Ecto neural progenitor cell (in vitro differentiated cells): ENCODE data around the gene COA7.
"Not testable (repeated sequence)": the region's sequence is repeated elsewhere in the genome, so short reads cannot be mapped to it uniquely, and the experiment has no call there.

Experiments
- DNase-seq: peaks from one replicate; pipeline ENCODE4 v3.0.0-alpha.2; 2018; ENCODE audit warnings: low spot score

COA7 gene

GRCh38 chr1:52706136-52706670, 8.1 kb upstream of the COA7 start:
- DNase-seq, result no peak

DNA sequence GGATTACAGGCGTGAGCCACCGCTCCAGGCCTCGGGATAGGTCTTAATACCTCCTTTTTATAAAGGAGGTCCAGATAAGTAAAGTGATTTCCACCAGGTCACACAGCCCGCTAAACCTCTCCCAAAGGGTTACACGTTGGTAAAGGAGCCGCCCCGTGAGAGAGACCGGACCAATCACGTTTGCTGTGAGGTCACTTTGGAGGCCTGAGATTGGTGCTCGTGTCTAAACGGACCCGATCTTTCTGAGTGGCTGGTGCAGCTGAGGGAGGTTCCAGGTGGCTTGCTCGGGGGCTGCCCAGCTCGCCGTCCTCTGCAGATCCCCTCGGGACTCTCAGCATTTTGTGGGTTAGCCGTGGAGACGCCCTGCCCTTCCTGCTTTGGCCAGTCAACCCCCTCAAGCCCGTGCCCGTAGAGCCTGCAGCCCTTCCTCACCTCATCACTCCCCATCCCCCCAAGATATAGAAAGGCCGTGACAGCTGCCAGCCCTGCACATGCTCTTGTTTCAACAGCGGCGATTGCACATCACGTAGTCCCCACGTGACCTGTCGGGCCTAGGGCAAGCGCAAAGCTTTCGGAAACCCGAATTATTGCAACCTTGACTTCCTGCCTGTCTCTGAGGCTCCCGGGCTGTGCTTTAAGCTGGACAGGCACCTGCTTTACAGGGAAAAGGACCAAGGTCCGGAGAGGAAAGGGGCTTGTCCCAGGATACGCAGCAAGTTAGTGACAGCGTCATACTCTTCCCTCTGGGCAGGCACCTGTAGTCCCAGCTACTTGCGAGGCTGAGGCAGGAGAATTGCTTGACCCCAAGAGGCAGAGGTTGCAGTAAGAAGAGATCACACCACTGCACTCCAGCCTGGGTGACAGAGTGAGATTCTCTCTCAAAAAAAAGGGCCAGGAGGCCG, 5.0 kb upstream of the COA7 start:
- DNase-seq, result peak; percentile 92

- DNase-seq, result no peak
Observed at GRCh38 chr1:52695627-52696026, 2.5 kb downstream of the COA7 start.

DNA sequence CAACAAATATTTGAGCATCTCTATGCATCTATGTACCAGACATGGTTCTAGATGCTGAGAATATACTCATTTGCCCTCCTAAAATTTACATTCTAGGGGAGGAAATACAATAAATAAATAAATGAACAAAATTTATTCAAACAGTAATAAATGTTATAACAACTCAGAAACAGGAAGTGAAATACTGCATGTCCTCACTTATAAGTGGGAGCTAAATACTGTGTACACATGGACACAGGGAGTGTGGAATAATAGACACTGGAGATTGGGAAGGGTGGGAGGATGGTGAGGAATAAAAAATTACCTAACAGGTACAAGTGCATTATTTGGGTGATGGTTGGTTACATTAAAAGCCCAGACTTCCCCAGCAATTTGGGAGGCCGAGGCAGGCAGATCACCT, 4.3 kb downstream of the COA7 start:
- DNase-seq, result no peak

GRCh38 chr1:52693351-52693750, 4.8 kb downstream of the COA7 start:
- DNase-seq, result not testable (repeated sequence)

- DNase-seq, result no peak
Observed at GRCh38 chr1:52692697-52693096, 5.5 kb downstream of the COA7 start.

DNA sequence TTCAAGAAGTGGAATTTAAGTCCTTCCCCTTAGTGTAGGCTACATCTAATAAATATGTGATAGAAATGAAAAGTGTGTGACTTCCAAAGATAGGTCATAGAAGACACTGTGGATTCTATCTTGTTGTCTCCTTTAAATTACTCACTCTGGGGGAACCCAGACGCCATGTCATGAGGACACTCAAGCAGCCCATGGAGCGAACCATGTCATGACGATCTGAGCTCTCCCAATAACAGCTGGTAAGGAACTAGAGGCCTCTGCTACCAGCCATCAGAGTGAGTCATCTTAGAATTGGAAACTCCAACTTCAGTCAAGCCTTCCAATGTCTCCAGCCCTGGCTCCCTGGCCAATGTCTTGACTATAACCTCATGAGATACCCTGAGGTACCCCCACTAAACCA, 6.3 kb downstream of the COA7 start:
- no peak for DNase-seq

DNA sequence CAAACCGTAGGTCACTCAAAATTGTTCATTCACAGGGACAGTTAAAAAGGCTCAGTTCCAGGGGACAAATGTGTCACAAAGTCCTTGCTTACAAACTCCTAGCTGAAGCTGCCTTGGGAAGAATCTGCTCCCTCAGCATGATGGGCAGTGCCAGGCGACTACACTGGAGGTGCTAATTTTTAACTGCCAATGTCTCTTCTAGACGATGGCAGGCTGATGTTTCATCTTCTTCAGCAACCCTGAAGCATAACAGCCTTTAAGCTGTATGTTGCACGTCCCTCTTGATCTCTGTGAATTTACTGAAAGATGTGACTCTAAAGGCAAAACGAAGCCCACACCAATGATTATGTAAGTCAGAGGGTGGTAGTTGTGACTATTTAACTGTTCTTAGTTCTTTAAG, 11.3 kb downstream of the COA7 start:
- no peak for DNase-seq

DNA sequence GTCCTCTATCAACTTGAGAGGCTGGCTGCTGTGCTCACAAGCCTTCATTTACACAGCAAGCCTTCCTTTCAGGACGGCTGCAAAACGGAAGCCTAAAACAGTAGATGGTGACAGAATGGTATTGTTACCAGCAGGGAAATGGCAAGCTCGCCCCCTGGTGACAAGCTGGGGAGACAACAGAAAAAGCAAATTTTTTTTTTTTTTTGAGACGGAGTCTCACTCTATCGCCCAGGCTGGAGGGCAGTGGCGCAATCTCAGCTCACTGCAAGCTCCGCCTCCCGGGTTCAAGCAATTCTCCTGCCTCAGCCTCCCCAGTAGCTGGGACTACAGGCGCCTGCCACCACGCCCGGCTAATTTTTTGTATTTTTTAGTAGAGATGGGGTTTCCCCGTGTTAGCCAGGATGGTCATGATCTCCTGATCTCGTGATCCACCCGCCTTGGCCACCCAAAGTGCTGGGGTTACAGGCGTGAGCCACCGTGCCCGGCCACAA, 11.8 kb downstream of the COA7 start:
- DNase-seq, result peak; percentile 75

- no peak for DNase-seq
Observed at GRCh38 chr1:52684545-52684944, 13.6 kb downstream of the COA7 start.

DNA sequence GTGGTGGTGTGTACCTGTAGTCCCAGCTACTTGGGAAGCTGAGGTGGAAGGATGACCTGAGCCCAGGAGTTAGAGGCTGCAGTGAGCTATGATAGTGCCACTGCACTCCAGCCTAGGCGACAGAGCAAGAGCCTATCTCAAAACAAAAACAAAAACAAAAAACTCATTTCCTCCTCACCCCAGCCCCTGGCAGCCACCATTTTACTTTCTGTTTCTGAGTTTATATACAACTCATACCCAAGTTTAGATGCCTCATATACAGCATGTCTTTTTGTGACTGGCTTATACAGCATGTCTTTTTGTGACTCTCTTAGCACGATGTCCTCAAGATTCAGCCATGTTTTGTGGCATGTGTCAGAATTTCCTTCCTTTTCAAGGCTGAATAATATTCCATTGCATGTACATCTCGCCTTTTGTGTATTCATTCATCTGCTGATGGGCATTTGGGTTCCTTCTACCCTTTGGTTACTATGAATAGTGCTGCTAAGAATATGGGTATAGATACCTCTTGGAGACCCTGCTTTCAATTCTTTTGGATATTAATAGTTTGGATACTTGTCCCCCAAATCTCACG, 14.7 kb downstream of the COA7 start:
- DNase-seq, result no peak

DNA sequence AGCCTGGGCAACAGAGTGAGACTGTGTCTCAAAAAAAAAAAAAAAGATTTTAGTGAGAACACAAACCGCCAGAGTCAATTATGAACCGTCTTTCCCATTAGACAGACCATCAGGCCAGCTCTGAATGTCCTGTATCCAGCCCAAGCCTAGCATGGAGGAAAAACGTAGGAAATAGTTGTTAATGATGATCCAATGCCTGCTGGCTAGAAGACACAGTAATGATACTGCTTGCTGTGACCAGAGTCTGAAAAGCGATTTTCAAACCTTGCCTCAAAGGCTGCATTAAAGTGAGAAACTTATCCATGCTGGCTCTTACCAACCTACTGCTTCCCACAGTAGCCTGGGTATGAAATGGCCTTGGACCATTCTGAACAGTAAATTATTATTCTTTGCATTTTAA, 17.0 kb downstream of the COA7 start:
- DNase-seq, result no peak

DNA sequence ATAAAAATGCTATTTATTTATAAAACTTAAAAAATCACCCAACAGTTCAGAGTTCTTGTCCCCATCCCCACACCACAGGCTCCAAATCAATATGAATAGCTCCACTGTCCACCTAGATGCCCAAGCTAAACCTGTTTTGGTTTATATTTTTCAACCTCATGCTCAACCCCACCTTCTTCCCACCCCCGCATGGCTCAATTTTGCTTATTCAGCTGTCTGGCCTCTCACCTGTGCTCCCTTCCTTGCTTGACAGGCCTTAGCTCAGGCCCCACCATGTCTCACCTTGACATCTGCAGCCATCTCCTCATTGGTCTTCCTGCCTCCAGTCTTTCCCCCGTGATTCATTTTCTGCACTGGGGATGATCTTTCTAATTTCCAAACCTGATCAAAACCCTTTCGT, 17.8 kb downstream of the COA7 start:
- no peak for DNase-seq

GRCh38 chr1:52679498-52679897, 18.6 kb downstream of the COA7 start:
- DNase-seq, result no peak

GRCh38 chr1:52679048-52679447, 19.1 kb downstream of the COA7 start:
- DNase-seq, result no peak

DNA sequence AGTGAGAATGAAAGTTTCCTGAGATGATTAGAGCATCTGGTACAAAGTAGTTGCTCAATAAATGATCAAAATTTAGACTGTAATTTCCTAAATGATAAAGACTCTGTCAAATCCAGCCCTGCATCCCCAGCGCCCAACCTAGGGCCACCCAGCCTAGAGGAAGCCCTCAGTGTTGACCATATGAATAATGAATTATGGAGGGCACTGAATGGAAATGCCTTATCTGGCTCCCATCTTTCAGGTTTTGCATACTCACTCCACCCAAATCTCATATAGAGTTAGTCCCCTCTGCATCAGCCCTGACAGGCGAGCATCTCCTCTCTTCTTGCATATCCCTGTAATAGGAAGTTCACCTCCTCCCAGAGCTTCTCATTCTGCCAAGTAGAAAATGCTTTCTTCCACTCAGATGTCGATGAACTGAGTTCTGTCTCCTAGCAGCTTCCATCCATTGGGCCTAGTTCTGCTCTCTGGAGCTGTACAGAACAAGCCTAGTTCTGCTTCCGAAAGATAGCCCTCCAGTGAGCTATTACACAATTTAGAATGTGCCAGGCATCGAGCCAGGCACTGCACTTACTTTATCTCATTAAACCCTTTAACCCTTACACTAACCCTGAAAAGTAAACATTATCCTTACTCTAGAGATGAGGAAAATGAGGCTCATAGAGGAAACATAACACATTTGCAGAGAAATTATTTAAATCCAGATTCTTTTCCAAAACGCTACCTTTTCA, 20.9 kb downstream of the COA7 start:
- no peak for DNase-seq

GRCh38 chr1:52676249-52676903, 21.8 kb downstream of the COA7 start:
- no peak for DNase-seq

DNA sequence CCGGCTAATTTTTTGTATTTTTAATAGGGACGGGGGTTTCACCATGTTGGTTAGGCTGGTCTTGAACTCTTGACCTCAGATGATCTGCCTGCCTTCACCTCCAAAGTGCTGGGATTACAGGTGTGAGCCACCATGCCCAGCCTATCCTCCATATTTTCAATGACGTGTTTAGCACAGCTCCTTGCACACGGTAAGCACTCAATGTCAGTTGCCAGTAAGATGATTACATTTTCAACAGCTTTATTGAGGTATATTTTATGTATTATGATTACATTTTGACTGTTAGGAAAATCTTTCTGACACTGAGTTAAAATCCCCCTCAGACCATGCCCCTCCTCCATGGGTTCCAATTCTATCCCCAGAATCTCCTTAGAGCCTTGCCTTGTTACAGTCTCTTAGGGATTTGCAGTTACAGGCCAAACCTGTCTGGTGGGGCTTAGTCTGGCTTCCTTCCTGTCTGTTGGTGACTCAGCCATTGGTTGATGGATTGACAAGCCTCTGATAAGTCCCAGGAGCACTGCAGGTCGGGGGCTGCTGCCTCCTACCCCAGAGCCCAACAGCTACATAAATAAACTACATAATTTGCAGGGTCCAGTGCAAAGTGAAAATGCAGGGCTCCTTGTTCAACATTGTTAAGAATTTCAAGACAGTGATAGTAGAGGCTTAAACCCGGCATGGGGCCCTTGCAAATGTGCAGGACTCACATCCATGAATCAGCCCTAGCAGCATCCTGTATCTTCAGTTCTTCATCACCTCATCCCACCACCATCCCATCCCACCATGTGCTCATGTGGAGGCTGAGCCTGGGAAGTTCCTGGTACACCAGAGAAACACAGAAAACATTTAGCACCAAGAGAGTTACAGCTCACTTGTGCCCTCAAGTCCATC, 23.4 kb downstream of the COA7 start:
- DNase-seq, result no peak

DNA sequence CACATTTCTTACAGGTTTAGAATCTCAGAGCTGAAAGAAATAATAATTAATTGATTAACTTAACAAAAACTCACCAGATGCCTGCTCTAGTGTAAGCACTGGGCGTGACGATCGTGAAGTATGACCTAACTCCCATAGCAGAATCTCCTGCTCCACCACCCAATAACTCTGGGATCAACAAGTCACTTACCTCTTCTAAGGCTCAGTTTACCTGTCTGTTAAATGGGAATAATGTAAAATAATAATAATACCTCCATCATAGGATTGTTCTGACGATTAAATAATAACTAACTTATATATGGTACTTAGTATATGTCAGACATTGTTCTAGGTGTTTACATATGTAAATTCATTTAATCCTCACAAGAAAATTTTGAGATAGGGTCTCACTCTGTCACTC, 24.6 kb downstream of the COA7 start:
- DNase-seq, result no peak

DNA sequence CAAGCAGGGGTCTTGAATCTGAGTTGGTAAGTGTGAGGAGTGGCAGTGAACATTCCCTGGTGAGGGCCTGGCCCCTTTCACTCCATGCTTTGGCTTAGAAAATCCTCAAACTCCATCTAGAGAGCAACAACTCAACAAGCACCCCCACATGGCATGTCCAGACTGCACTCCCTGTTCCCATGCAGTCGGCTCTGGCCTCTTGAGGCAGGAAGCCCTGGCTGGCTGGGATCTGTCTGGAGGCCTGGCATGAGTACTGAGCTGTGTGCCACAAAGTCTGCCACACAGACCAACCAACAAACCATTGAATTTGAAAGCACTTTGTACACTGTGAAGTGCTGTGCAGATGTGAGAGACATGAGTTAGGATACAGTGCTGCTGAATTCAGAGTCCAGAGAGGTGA, 25.2 kb downstream of the COA7 start:
- DNase-seq, result no peak

DNA sequence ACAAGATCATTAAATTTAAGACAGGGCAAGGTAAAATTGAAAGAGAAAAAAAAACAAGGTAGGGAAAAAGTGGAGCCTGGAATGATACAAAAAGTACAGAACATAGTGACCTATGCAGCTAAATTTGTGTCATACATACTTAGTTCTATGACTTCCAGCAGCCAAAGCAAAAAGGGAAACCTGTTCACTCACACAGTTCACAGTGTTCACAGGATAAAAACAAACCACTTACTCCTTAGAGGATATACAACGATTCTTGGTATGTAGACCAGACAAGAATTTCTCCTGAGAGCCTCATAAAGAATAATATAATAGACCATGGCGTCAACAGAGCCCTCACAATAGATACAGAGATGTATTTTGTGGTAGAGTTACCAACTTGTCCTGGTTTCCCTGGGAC, 27.5 kb downstream of the COA7 start:
- no peak for DNase-seq
